AG09319 (cell line): ENCODE results near the gene NPHP4.

Experiments used
- DNase-seq: peaks from one replicate; pipeline ENCODE4 v3.0.0-alpha.2; 2010; ENCODE audit warnings: low read depth; ENCODE audit errors: extremely low read depth
- CTCF ChIP-seq: IDR thresholded peaks from 2 replicates; pipeline ENCODE4 v1.5.1; 2011; ENCODE audit warnings: low read depth, mild to moderate bottlenecking, inconsistent platforms, low read length, moderate library complexity

Gene NPHP4

GRCh38 chr1:5887349-5887970, 104.8 kb downstream of the NPHP4 start:
- no peak for DNase-seq
- no peak for TF ChIP-seq CTCF

GRCh38 chr1:5886541-5887348, 105.5 kb downstream of the NPHP4 start:
- no peak for DNase-seq
- no peak for TF ChIP-seq CTCF

GRCh38 chr1:5886140-5886483, 106.1 kb downstream of the NPHP4 start:
- TF ChIP-seq CTCF = no peak
- DNase-seq = no peak

- TF ChIP-seq CTCF = no peak
- no peak for DNase-seq
Observed at GRCh38 chr1:5885471-5886139, 106.6 kb downstream of the NPHP4 start.

- no peak for TF ChIP-seq CTCF
Observed at GRCh38 chr1:5884110-5884509, 108.1 kb downstream of the NPHP4 start.

GRCh38 chr1:5883129-5884048, 108.8 kb downstream of the NPHP4 start:
- DNase-seq = no peak
- no peak for TF ChIP-seq CTCF

More at GRCh38 chr1:5884110-5884509, 108.1 kb downstream of the NPHP4 start:
- DNase-seq = no peak
